Body of pancreas (tissue), 4 donors: ENCODE measurements around the gene ARHGEF37. TPM values are rescaled to one million over a fixed set of nuclear protein-coding genes. Genes with fewer than 3 reads are reported as not detected.

Experiments used
- ATAC-seq: fragments of 150-250 bp; one replicate; pipeline ENCODE4 v1.9.1; 2016
- DNase-seq, 4 donors: peaks; one replicate each; pipeline ENCODE4 v3.0.0-alpha.2; 2019
- H3K27ac ChIP-seq, 4 donors: fragments of 200-600 bp; sonication (generic); 1 replicate in 3 of 4; 2 replicates in 1 of 4; pipeline versions ENCODE4 v1.5.1 to v1.6.1; 2016 to 2019; ENCODE audit warnings: mild to moderate bottlenecking in 1 of 4, mixed read lengths in 1 of 4, moderate library complexity in 1 of 4
- H3K27me3 ChIP-seq, 2 donors: fragments of 200-600 bp; sonication (generic); one replicate each; pipeline ENCODE4 v1.6.0; 2016; ENCODE audit warnings: mild to moderate bottlenecking in 1 of 2
- H3K36me3 ChIP-seq, 2 donors: fragments of 200-600 bp; sonication (generic); replicated peaks in 1 of 2; 2 replicates each; pipeline ENCODE4 v1.5.1; 2016; ENCODE audit warnings: low read depth in 2 of 2; ENCODE audit not compliant: insufficient read depth in 1 of 2
- H3K4me1 ChIP-seq: fragments of 200-600 bp; sonication (generic); one replicate; pipeline ENCODE4 v1.6.0; 2016
- H3K4me3 ChIP-seq, 2 donors: fragments of 200-600 bp; sonication (generic); 1 replicate in 1 of 2; 2 replicates in 1 of 2; pipeline ENCODE4 v1.5.1; 2016 to 2019
- H3K9me3 ChIP-seq, 3 donors: fragments of 200-600 bp; sonication (generic); 1 replicate in 2 of 3; 2 replicates in 1 of 3; pipeline ENCODE4 v1.5.1; 2016
- POLR2A ChIP-seq, 3 donors: fragments of 450-650 bp; IDR thresholded peaks; one replicate each; pipeline ENCODE4 v1.6.1; 2016; ENCODE audit warnings: antibody characterized with exemption in 3 of 3, mild to moderate bottlenecking in 2 of 3
- WGBS, 2 donors: methylation state at CpG; one replicate each; pipeline ENCODE4 v1.1.5; 2017; 5-methylcytosine and 5-hydroxymethylcytosine counted together
- intact Hi-C: fragments of 100-400 bp; cut with DNase I; formaldehyde crosslinking; loops from one replicate; pipeline ENCODE4 v1.15.1; 2023
- total RNA-seq, 2 donors: library from RNA; depleted of rRNA; stranded (reverse); fragments of >200 nt; gene quantifications; one replicate each; pipeline ENCODE4 v1.1.0, GENCODE V29; 2016
- TF ChIP-seq, protein P1 (sequence below), 7 experiments: fragments of 450-650 bp in 4 of 7; fragments of 200-600 bp in 3 of 7; sonication (generic) in 3 of 7; IDR thresholded peaks; one replicate each; pipeline ENCODE4 v1.5.1; 2016 to 2019; ENCODE audit warnings: antibody characterized with exemption in 7 of 7

The ARHGEF37 gene
- total RNA-seq, 2 donors from 2014 or later, result 5.9 to 14.0 TPM

DNA sequence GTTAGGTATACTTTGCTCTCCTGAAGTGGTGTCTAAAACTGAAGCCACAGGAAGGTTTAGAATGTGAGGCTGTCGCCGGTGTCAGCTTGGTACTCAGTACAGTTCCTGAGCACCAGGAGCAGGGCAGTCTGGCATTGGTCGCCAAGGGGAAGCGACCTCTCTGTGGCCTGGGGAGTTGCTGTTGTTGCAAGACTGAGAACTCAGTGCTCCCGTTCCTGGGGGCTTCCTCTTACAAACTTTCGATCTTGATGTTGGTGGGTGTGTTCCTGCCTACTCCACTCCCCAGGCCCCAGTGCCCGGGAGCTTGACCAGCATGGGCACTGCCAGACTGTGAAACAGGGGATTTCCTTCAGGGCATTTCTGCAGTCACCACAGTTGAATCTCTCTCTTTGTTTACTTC lies 96.4 kb downstream of the ARHGEF37 start:
- WGBS, 2 donors, result 74 to 92% methylated on average over 7 of the region's 7 CpGs
- Histone ChIP-seq H3K27me3 (no peaks in the 10 kb centered on the region), H3K36me3 (no peaks in the 10 kb centered on the region), H3K4me1 (no peaks in the 10 kb centered on the region), H3K4me3 (no peak overlapping the region), H3K9me3 (no peaks in the 10 kb centered on the region), H3K27ac (no peak overlapping the region)
- ATAC-seq (no peak), DNase-seq (peak in 1 of 4 donors; percentile 45)
- intact Hi-C loops, result no loop called here
- no peak for TF ChIP-seq POLR2A (IDR thresholded peaks at IDR 0.05)
- TF ChIP-seq, protein P1, sequence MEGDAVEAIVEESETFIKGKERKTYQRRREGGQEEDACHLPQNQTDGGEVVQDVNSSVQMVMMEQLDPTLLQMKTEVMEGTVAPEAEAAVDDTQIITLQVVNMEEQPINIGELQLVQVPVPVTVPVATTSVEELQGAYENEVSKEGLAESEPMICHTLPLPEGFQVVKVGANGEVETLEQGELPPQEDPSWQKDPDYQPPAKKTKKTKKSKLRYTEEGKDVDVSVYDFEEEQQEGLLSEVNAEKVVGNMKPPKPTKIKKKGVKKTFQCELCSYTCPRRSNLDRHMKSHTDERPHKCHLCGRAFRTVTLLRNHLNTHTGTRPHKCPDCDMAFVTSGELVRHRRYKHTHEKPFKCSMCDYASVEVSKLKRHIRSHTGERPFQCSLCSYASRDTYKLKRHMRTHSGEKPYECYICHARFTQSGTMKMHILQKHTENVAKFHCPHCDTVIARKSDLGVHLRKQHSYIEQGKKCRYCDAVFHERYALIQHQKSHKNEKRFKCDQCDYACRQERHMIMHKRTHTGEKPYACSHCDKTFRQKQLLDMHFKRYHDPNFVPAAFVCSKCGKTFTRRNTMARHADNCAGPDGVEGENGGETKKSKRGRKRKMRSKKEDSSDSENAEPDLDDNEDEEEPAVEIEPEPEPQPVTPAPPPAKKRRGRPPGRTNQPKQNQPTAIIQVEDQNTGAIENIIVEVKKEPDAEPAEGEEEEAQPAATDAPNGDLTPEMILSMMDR (IDR thresholded peaks at IDR 0.05), result no peak

DNA sequence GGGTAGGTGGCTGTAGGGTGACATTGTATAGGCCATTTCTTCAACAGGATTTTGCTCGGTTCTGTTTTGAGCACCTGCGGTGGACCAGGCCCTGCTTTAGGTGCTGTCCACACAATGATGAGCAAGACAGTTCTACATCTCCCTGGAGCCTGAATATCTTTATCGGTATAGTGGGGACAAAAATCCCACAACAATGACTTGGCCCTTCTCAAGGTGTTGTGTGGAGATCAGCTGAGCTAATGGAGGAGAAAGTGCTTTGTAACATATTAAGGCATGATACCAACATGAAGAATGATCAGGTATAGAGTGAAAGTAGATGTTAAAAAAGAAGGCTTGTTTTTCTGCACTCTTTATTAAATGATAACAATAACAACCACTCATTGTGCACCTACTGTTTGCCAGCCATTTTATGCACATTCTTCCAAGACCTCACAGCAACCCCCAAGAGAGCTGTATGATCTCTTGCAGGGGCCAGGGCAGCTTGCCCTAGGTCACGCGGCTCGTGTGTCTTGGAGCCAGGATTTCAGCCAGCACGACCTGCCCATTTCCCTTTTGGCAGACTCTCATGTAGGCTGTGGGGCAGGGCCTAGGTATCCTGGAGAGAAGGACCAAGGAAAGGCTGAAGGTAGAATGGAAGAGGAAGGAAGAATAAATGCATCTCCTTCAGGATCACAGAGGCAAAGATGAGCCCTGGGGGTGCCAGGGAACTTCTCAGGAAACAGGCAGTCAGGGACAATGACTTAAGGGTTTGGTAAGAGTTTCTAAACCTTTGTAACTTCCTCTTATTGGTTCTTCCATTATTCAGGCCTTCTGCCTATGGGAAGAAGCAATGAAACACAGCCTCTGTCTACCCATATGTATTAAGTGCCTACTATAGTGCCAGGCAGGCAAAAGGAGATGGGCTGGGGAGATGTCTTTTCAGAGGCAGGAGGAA lies 98.8 kb downstream of the ARHGEF37 start:
- Histone ChIP-seq H3K27me3 (no peaks in the 10 kb centered on the region), H3K9me3 (no peaks in the 10 kb centered on the region), H3K36me3 (no peaks in the 10 kb centered on the region), H3K4me3 (no peak overlapping the region), H3K27ac (no peak overlapping the region), H3K4me1 (no peaks in the 10 kb centered on the region)
- DNase-seq, result no peak
- no peak for ATAC-seq
- WGBS, 2 donors, result 56 to 70% methylated on average over 7 of the region's 7 CpGs
- TF ChIP-seq, protein P1 (IDR thresholded peaks at IDR 0.05), result no peak
- TF ChIP-seq POLR2A (IDR thresholded peaks at IDR 0.05), result no peak
- intact Hi-C loops, result no loop called here

DNA sequence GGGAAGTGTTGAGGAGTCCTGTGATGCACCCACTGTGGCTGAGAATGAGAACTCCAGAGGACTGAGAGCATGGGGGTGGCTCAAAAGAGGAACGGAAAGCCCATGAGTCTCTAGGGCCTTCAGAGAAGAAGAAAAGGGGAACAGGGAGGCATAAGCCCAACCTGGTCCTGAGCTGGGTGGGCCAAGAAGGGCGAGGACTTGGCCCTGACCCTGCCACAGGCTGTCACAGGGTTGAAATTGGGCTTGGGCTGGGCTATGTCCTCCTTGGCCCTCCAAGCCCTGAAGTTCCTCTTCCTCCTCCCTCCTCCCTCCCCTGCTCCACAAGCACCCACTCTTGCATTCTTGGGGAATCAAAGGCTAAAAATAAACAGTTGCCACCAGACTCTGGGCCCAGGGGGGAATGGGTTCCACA lies 99.5 kb downstream of the ARHGEF37 start:
- no peak for ATAC-seq
- peak in 1 of 4 donors; percentile 68 for DNase-seq
- Histone ChIP-seq H3K27me3 (no peaks in the 10 kb centered on the region), H3K27ac (no peak overlapping the region), H3K4me1 (no peaks in the 10 kb centered on the region), H3K9me3 (no peaks in the 10 kb centered on the region), H3K4me3 (no peak overlapping the region), H3K36me3 (no peaks in the 10 kb centered on the region)
- 60 to 87% methylated on average over 2 of the region's 2 CpGs for WGBS, 2 donors
- intact Hi-C loops, result no loop called here
- TF ChIP-seq, protein P1 (IDR thresholded peaks at IDR 0.05), result no peak
- TF ChIP-seq POLR2A (IDR thresholded peaks at IDR 0.05), result peak in 1 of 3 donors; percentile 39

DNA sequence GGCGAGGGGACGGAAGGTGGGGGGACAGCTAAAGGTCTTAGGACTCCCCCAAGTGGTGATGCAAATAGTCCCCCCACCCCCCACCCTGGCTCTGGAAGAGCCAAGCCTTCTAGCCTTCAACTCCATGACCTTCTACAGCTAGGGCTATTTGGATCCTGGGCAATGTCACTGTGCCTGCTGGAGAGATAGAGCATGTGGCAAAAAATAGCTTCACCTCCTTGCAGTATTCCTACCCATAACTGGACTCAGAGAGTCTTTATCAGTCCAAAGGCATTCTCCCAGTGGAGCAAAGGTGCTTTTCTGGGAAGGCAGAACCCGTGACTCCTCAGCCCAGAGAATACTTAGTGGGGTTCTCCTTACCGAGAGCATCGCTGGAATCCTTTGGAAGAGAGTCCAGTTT lies 100.0 kb downstream of the ARHGEF37 start:
- Histone ChIP-seq H3K27ac (no peak overlapping the region), H3K4me3 (no peak overlapping the region), H3K36me3 (no peaks in the 10 kb centered on the region), H3K4me1 (no peaks in the 10 kb centered on the region), H3K27me3 (no peaks in the 10 kb centered on the region), H3K9me3 (no peaks in the 10 kb centered on the region)
- 84 to 100% methylated on average over 2 to 4 of the region's 5 CpGs for WGBS, 2 donors
- TF ChIP-seq POLR2A (IDR thresholded peaks at IDR 0.05), result no peak
- TF ChIP-seq, protein P1 (IDR thresholded peaks at IDR 0.05), result no peak
- ATAC-seq (no peak), DNase-seq (no peak)
- intact Hi-C loops, result no loop called here
